Ishikawa (cell line): Measurements from ENCODE around the gene GGT6.

Source experiments
- CREB1 ChIP-seq: IDR thresholded peaks from 2 replicates; pipeline ENCODE4 v1.6.1; 2012; ENCODE audit warnings: low read depth
- EP300 ChIP-seq: IDR thresholded peaks from 2 replicates; pipeline ENCODE4 v1.6.1; 2012; ENCODE audit warnings: borderline replicate concordance
- RAD21 ChIP-seq: IDR thresholded peaks from 2 replicates; pipeline ENCODE4 v1.6.1; 2012; ENCODE audit warnings: low read depth
- TAF1 ChIP-seq: IDR thresholded peaks from 2 replicates; pipeline ENCODE4 v1.6.1; 2012; ENCODE audit warnings: low read depth, mild to moderate bottlenecking
- TCF12 ChIP-seq: IDR thresholded peaks from 2 replicates; pipeline ENCODE4 v1.6.1; 2012; ENCODE audit warnings: low read depth
- TF ChIP-seq, protein P1 (sequence below): IDR thresholded peaks from 2 replicates; pipeline ENCODE4 v1.6.1; 2012

DNA sequence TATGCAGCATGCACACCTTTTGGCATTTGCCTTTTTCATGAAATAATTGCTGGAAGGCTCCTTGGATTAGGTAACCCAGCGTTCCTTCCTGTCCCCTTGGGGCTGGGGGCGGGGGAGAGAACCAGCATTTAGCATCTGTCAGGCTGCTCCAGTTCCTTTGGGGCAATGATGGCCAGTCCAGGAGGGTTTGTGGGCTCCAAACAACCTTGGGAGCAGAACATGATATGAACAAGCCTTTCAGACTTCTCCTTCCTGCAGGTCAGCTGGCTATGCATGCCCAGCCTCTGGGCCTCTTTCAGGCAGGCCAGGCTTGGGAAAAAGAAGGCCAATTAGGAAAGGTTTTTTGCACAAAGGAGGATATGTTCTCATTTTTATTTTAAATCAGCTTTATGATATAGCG lies 22.8 kb upstream of the GGT6 start:
- TF ChIP-seq TCF12: no peak
- TF ChIP-seq CREB1: no peak
- TF ChIP-seq, protein P1, sequence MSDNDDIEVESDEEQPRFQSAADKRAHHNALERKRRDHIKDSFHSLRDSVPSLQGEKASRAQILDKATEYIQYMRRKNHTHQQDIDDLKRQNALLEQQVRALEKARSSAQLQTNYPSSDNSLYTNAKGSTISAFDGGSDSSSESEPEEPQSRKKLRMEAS: no peak
- no peak for TF ChIP-seq RAD21
- no peak for TF ChIP-seq TAF1
- TF ChIP-seq EP300: no peak
